Measurements from ENCODE around the gene GRID2IP.

GRCh38 chr7:6501586-6502564 lies 49.4 kb downstream of the GRID2IP start:
- no peak for TF ChIP-seq CREB1 (CRISPR knock-in tag; IDR thresholded peaks at IDR 0.05)
- no peak for TF ChIP-seq ZNF232 (CRISPR knock-in tag; IDR thresholded peaks at IDR 0.05)
- TF ChIP-seq, protein P1, sequence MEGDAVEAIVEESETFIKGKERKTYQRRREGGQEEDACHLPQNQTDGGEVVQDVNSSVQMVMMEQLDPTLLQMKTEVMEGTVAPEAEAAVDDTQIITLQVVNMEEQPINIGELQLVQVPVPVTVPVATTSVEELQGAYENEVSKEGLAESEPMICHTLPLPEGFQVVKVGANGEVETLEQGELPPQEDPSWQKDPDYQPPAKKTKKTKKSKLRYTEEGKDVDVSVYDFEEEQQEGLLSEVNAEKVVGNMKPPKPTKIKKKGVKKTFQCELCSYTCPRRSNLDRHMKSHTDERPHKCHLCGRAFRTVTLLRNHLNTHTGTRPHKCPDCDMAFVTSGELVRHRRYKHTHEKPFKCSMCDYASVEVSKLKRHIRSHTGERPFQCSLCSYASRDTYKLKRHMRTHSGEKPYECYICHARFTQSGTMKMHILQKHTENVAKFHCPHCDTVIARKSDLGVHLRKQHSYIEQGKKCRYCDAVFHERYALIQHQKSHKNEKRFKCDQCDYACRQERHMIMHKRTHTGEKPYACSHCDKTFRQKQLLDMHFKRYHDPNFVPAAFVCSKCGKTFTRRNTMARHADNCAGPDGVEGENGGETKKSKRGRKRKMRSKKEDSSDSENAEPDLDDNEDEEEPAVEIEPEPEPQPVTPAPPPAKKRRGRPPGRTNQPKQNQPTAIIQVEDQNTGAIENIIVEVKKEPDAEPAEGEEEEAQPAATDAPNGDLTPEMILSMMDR (IDR thresholded peaks at IDR 0.05): no peak
- TF ChIP-seq NR2C2 (CRISPR knock-in tag; IDR thresholded peaks at IDR 0.05): no peak
- TF ChIP-seq JUN (CRISPR knock-in tag; IDR thresholded peaks at IDR 0.05): no peak
- TF ChIP-seq TCF7 (CRISPR knock-in tag; IDR thresholded peaks at IDR 0.05; ENCODE audit: low read depth): no peak
- no peak for TF ChIP-seq ZNF416 (CRISPR knock-in tag; IDR thresholded peaks at IDR 0.05)
- TF ChIP-seq, protein P2, sequence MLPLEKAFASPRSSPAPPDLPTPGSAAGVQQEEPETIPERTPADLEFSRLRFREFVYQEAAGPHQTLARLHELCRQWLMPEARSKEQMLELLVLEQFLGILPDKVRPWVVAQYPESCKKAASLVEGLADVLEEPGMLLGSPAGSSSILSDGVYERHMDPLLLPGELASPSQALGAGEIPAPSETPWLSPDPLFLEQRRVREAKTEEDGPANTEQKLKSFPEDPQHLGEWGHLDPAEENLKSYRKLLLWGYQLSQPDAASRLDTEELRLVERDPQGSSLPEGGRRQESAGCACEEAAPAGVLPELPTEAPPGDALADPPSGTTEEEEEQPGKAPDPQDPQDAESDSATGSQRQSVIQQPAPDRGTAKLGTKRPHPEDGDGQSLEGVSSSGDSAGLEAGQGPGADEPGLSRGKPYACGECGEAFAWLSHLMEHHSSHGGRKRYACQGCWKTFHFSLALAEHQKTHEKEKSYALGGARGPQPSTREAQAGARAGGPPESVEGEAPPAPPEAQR (CRISPR knock-in tag; IDR thresholded peaks at IDR 0.05): no peak

Measured in WTC11 (cell line).